Nephron (organoid): Measurements from ENCODE around the gene SELE.

Experiments
- H3K27ac Mint-ChIP-seq, 3 experiments: 2 replicates each; pipeline ENCODE4 v1.8.0; 2020; ENCODE audit warnings: mixed read lengths in 3 of 3, mild to moderate bottlenecking in 2 of 3, moderate library complexity in 1 of 3
- H3K27me3 Mint-ChIP-seq: 2 replicates; pipeline ENCODE4 v1.8.0; 2021; ENCODE audit warnings: low read depth, mild to moderate bottlenecking, moderate library complexity, mixed read lengths
- H3K36me3 Mint-ChIP-seq: 2 replicates; pipeline ENCODE4 v1.8.0; 2020; ENCODE audit warnings: low read depth, mixed read lengths
- H3K4me1 Mint-ChIP-seq: 2 replicates; pipeline ENCODE4 v1.8.0; 2020; ENCODE audit warnings: mixed read lengths
- H3K4me3 Mint-ChIP-seq, 3 experiments: 2 replicates each; pipeline ENCODE4 v1.8.0; 2020; ENCODE audit warnings: mild to moderate bottlenecking in 3 of 3, mixed read lengths in 3 of 3, moderate library complexity in 2 of 3
- H3K9me3 Mint-ChIP-seq: 2 replicates; pipeline ENCODE4 v1.8.0; 2020; ENCODE audit warnings: mixed read lengths
- CTCF ChIP-seq, 3 experiments: fragments of 200-600 bp; sonication (generic); IDR thresholded peaks; one replicate each; pipeline ENCODE4 v1.5.0; 2021; ENCODE audit warnings: antibody characterized with exemption in 3 of 3; ENCODE audit not compliant: unreplicated experiment in 3 of 3

Gene SELE

DNA sequence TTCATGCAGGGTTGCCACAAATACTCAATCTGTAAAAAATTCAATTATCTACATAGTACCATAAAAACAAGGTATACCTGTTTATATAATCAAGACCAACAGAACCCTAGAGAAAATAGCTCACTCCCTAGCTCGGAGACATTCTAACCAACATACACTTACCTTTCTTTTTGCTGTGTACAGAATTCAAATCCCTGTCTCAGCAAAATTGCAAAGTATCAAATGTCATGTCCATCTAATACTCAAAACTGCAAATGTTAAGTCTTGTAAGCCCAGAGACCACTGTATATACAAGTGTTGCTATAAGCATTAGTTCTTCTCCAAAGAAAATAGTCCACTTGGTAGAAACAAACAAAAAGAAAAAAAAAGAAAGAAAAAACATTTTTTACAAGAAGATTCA, 16.2 kb upstream of the SELE start:
- H3K36me3 Mint-ChIP-seq, result no peaks in the 10 kb centered on the region
- H3K9me3 Mint-ChIP-seq, result no peaks in the 10 kb centered on the region
- H3K27me3 Mint-ChIP-seq, result no peaks in the 10 kb centered on the region
- peaks cover 7% of the 10 kb centered on the region for H3K4me1 Mint-ChIP-seq
- no peak for TF ChIP-seq CTCF (IDR thresholded peaks at IDR 0.05; ENCODE audit: unreplicated experiment in 3 of 3)
- H3K27ac Mint-ChIP-seq, result no peak overlapping the region
- H3K4me3 Mint-ChIP-seq, result no peak overlapping the region

DNA sequence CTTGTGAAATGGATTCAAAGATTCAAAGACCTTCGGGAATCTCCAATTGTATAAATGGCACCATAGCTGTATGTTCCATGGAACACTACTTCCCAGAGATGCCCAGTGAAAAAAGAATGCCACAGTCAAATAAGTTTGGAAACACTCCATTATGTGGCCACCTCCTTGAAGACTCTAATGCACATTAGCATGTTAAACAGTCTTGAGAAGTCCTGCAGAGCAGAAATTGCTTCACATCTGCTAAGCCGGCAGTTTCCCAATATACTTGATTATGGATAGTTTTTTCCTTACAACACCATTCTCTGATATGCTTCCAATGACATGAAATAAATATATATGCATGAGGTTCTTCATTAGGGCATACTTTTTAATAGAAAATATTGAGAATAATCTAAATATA, 12.7 kb upstream of the SELE start:
- H3K27ac Mint-ChIP-seq, result no peak overlapping the region
- no peak overlapping the region for H3K4me3 Mint-ChIP-seq
- H3K36me3 Mint-ChIP-seq, result no peaks in the 10 kb centered on the region
- no peak for TF ChIP-seq CTCF (IDR thresholded peaks at IDR 0.05; ENCODE audit: unreplicated experiment in 3 of 3)
- H3K9me3 Mint-ChIP-seq, result peaks cover 3% of the 10 kb centered on the region
- H3K27me3 Mint-ChIP-seq, result no peaks in the 10 kb centered on the region
- peaks cover 8% of the 10 kb centered on the region for H3K4me1 Mint-ChIP-seq

DNA sequence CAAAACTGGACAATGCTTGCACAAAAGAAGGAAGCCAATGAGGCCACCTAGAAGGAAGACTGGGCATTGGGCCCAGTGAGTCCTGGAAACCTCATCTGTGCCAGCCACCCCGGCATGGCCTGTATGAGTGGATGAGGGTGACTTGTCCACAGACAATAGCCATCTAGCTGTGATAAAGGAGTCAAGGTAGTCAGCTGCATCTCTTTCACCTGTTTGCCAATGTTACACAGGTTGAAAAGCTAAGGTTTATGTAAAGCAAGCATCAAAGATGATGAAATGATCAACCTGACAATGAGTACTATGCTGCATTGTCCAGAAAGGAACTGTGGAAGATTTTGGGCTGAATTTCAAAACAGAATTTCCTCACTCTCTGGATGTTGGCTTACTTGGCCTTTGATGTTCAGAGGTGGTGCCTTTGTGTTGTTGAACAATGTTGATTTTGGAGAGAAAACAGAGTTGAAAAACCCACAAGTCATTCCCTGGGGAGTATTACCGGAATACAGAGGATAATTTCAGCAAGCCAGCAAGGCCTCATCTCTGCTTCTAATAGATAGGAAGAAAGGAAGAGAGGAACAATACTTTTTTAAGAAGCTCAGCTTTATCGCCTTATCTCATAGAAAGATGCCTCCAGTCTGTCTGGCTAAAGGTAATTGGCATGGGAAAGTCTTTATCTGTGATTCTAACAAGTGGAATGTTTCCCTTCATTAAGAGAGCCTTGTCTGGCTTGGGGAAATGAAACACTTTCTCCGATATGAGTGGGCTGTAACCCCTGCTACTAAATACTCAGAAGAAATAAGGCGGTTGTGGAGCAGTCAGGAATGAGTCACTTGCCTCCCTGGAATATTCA, 11.4 kb upstream of the SELE start:
- TF ChIP-seq CTCF (IDR thresholded peaks at IDR 0.05; ENCODE audit: unreplicated experiment in 3 of 3), result no peak
- Mint-ChIP-seq H3K36me3 (no peaks in the 10 kb centered on the region), H3K27ac (peak overlapping the region in 1 of 3 experiments; percentile 46), H3K4me3 (no peak overlapping the region), H3K9me3 (peaks cover 3% of the 10 kb centered on the region), H3K4me1 (peaks cover 15% of the 10 kb centered on the region), H3K27me3 (no peaks in the 10 kb centered on the region)

DNA sequence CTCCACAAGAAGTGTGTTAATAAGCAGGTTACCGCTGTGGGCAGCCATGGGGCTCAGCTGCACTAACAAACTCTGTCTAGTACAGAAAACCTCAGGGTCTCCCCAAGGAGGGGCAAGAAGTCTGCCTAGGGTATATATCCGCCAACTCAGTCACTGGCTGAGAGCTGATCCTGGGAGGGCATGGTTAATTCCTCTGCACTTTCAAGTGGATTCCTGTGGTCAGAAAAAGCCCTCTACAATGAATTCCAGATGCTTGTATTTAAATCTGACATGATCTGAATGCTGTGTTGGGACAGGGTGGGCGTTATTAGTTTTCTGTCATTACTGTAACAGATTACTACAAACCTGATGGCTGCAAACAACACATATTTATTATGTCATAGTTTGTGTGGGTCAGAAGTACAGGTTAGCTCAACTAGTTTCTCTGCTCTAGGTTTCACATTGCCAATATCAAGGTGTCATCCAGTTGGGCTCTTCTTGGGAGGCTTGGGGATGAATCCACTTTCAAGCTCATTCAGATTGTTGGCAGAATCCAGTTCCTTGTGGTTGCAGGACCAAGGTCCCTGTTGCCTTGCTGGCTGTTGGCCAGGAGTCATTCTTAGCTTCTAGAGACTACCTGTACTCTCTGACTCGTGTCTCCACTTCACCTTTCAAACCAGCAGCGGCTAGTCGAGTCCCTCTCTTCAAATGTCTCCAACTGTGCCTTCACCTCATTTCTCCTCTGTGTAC, 8.0 kb upstream of the SELE start:
- Mint-ChIP-seq H3K4me1 (peaks cover 20% of the 10 kb centered on the region), H3K36me3 (no peaks in the 10 kb centered on the region)

DNA sequence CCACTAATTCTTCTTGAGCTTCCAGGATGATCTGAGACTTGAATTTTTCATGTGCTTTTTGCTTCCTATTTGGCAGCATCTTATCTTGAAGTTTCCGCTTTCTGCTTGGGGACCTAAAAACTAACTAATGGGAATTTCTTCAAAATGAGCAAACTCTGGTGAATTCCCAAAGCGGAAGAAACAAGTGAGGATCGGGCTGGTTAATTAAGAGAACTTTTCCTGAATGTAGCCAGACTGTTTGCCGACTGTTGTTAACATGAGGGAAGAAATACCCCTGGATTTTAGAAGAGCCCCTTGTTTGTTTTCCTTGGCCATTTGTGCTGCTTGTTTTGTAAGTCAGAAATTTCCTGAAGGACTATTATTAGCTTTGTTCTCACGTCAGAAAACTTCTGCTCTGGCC, 6.1 kb upstream of the SELE start:
- TF ChIP-seq CTCF (IDR thresholded peaks at IDR 0.05; ENCODE audit: unreplicated experiment in 3 of 3), result no peak
- H3K4me1 Mint-ChIP-seq, result peaks cover 12% of the 10 kb centered on the region
- H3K4me3 Mint-ChIP-seq, result no peak overlapping the region
- H3K36me3 Mint-ChIP-seq, result no peaks in the 10 kb centered on the region
- peak overlapping the region in 1 of 3 experiments; percentile 56 for H3K27ac Mint-ChIP-seq
- H3K27me3 Mint-ChIP-seq, result peaks cover 13% of the 10 kb centered on the region
- peaks cover 3% of the 10 kb centered on the region for H3K9me3 Mint-ChIP-seq

More for the DNA sequence above, 8.0 kb upstream of the SELE start:
- no peak for TF ChIP-seq CTCF (IDR thresholded peaks at IDR 0.05; ENCODE audit: unreplicated experiment in 3 of 3)
- H3K9me3 Mint-ChIP-seq, result peaks cover 3% of the 10 kb centered on the region
- no peak overlapping the region for H3K27ac Mint-ChIP-seq
- peaks cover 12% of the 10 kb centered on the region for H3K27me3 Mint-ChIP-seq
- no peak overlapping the region for H3K4me3 Mint-ChIP-seq
